GM18873 (cell line): ENCODE measurements around the gene SMOC2.

ENCODE experiments used
- ATAC-seq: cut with Tn5 transposase; IDR thresholded peaks from one replicate; pipeline ENCODE4 v1.9.1; 2021; ENCODE audit warnings: mild to moderate bottlenecking, moderate library complexity, moderate number of reproducible peaks; ENCODE audit not compliant: unreplicated experiment, low FRiP score

The SMOC2 gene

GRCh38 chr6:168508903-168509302 lies 67.9 kb downstream of the SMOC2 start:
- ATAC-seq, result no peak

- ATAC-seq, result no peak
Measured at GRCh38 chr6:168513766-168514165, 72.8 kb downstream of the SMOC2 start.

- no peak for ATAC-seq
Measured at GRCh38 chr6:168514216-168514615, 73.2 kb downstream of the SMOC2 start.

GRCh38 chr6:168515376-168515775 lies 74.4 kb downstream of the SMOC2 start:
- no peak for ATAC-seq

- no peak for ATAC-seq
Measured at GRCh38 chr6:168516944-168517741, 76.2 kb downstream of the SMOC2 start.

GRCh38 chr6:168517742-168518347 lies 76.9 kb downstream of the SMOC2 start:
- ATAC-seq, result no peak

GRCh38 chr6:168518348-168518745 lies 77.4 kb downstream of the SMOC2 start:
- ATAC-seq, result no peak

GRCh38 chr6:168518867-168519266 lies 77.9 kb downstream of the SMOC2 start:
- ATAC-seq, result no peak

GRCh38 chr6:168520233-168520632 lies 79.2 kb downstream of the SMOC2 start:
- ATAC-seq, result no peak

GRCh38 chr6:168524571-168525001 lies 83.6 kb downstream of the SMOC2 start:
- ATAC-seq, result no peak

- ATAC-seq, result no peak
Measured at GRCh38 chr6:168525114-168525513, 84.1 kb downstream of the SMOC2 start.

- no peak for ATAC-seq
Measured at GRCh38 chr6:168525926-168526630, 85.1 kb downstream of the SMOC2 start.

GRCh38 chr6:168526841-168527281 lies 85.9 kb downstream of the SMOC2 start:
- no peak for ATAC-seq

GRCh38 chr6:168527451-168528210 lies 86.6 kb downstream of the SMOC2 start:
- ATAC-seq, result no peak

GRCh38 chr6:168528474-168529095 lies 87.6 kb downstream of the SMOC2 start:
- ATAC-seq, result no peak

GRCh38 chr6:168529214-168529613 lies 88.2 kb downstream of the SMOC2 start:
- no peak for ATAC-seq

- no peak for ATAC-seq
Measured at GRCh38 chr6:168530653-168531071, 89.7 kb downstream of the SMOC2 start.

GRCh38 chr6:168532070-168532469 lies 91.1 kb downstream of the SMOC2 start:
- no peak for ATAC-seq

GRCh38 chr6:168533414-168533813 lies 92.4 kb downstream of the SMOC2 start:
- ATAC-seq, result no peak

GRCh38 chr6:168534265-168534664 lies 93.3 kb downstream of the SMOC2 start:
- ATAC-seq, result no peak
